Parathyroid adenoma (tissue), 2 donors: ENCODE data around the gene NOL4L.
A peak's percentile ranks its signal among the peaks of the same experiment; 100 is the strongest.

Experiments used
- H2AFZ ChIP-seq: fragments of 300-600 bp; sonication (generic); one replicate; pipeline ENCODE4 v1.7.0; 2017; ENCODE audit warnings: antibody characterized with exemption, mild to moderate bottlenecking
- H3K27ac ChIP-seq: fragments of 300-600 bp; sonication (generic); one replicate; pipeline ENCODE4 v1.7.0; 2017
- H3K27me3 ChIP-seq: fragments of 300-600 bp; sonication (generic); one replicate; pipeline ENCODE4 v1.7.0; 2017; ENCODE audit warnings: low read length; ENCODE audit not compliant: control insufficient read depth, insufficient read depth
- H3K36me3 ChIP-seq: fragments of 300-600 bp; sonication (generic); one replicate; pipeline ENCODE4 v1.7.0; 2017; ENCODE audit warnings: low read length; ENCODE audit not compliant: control insufficient read depth, insufficient read depth
- H3K4me1 ChIP-seq: fragments of 300-600 bp; sonication (generic); one replicate; pipeline ENCODE4 v1.7.0; 2017; ENCODE audit warnings: control low read depth
- H3K4me2 ChIP-seq: fragments of 300-600 bp; sonication (generic); one replicate; pipeline ENCODE4 v1.7.0; 2017; ENCODE audit warnings: low read length
- H3K4me3 ChIP-seq: fragments of 300-600 bp; sonication (generic); one replicate; pipeline ENCODE4 v1.7.0; 2017; ENCODE audit warnings: low read depth, low read length
- H3K79me2 ChIP-seq: fragments of 300-600 bp; sonication (generic); one replicate; pipeline ENCODE4 v1.7.0; 2017; ENCODE audit warnings: control low read depth
- H3K9ac ChIP-seq: fragments of 300-600 bp; sonication (generic); one replicate; pipeline ENCODE4 v1.7.0; 2017; ENCODE audit warnings: mild to moderate bottlenecking
- H3K9me3 ChIP-seq: fragments of 300-600 bp; sonication (generic); one replicate; pipeline ENCODE4 v1.7.0; 2017; ENCODE audit warnings: low read length; ENCODE audit not compliant: control insufficient read depth
- TF ChIP-seq, protein P1 (sequence below): fragments of 300-600 bp; sonication (generic); IDR thresholded peaks from one replicate; pipeline ENCODE4 v1.7.0; 2017; ENCODE audit warnings: antibody characterized with exemption, mild to moderate bottlenecking
- donor health status: primary hyperparathyroidism.

The NOL4L gene

DNA sequence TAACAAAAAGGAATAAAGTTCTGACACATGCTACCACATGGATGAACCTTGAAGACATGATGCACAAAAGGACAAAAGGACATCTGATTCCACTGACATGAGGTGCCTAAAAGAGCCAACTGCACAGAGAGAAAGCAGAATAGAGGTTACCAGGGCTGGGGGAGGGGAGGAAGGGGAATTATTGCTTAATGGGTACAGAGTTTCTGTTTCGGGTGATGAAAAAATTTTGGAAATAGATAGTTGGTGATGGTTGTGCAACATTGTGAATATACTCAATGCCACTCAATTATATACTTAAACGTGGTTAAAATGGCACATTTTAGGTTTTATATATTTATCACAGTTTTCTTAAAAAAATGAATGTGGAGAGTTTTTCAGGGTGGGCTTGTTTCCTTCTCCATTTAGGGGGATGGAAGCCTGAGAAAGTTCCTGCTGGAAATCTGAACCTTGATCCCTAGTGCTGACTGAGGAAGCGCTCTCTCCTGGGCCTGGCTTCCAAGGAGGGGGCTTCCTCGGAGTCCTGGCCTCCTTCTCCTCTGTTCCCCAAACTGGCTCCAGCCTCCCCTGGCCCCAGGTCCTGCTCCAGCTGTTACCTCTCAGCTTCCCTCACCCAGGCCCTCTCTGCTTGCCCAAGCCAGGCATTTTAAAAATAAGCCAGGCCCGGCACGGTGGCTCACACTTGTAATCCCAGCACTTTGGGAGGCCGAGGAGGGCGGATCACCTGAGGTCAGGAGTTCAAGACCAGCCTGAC is 79.2 kb downstream of the NOL4L start:
- Histone ChIP-seq H3K27ac (no peak overlapping the region), H2AFZ (no peak overlapping the region)

DNA sequence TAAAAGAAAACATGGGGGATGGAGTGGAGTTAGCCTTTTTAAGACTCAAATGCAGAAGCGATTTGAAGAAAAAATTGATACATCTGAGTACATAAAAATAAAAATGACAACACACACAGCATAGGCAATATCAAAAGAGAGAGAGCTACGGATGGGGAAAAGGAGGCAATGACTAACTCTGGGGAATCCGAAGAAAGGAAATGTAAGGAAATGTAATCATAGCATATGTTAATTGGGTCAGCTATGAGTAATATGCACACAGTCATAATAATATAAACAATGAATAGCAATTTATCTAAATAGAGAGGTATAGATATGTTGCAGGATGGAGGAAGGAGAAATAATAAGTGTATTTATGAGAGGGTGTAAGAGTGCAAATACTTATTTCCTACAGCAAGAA is 83.4 kb downstream of the NOL4L start:
- no peaks in the 10 kb centered on the region for H3K4me1 ChIP-seq

More for the DNA sequence above, 79.2 kb downstream of the NOL4L start:
- TF ChIP-seq, protein P1, sequence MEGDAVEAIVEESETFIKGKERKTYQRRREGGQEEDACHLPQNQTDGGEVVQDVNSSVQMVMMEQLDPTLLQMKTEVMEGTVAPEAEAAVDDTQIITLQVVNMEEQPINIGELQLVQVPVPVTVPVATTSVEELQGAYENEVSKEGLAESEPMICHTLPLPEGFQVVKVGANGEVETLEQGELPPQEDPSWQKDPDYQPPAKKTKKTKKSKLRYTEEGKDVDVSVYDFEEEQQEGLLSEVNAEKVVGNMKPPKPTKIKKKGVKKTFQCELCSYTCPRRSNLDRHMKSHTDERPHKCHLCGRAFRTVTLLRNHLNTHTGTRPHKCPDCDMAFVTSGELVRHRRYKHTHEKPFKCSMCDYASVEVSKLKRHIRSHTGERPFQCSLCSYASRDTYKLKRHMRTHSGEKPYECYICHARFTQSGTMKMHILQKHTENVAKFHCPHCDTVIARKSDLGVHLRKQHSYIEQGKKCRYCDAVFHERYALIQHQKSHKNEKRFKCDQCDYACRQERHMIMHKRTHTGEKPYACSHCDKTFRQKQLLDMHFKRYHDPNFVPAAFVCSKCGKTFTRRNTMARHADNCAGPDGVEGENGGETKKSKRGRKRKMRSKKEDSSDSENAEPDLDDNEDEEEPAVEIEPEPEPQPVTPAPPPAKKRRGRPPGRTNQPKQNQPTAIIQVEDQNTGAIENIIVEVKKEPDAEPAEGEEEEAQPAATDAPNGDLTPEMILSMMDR: no peak
- no peaks in the 10 kb centered on the region for H3K79me2 ChIP-seq
- H3K9ac ChIP-seq: no peak overlapping the region
- H3K4me1 ChIP-seq: peaks cover 19% of the 10 kb centered on the region
- no peaks in the 10 kb centered on the region for H3K9me3 ChIP-seq
- no peaks in the 10 kb centered on the region for H3K27me3 ChIP-seq
- H3K4me3 ChIP-seq: no peak overlapping the region
- no peak overlapping the region for H3K4me2 ChIP-seq
- H3K36me3 ChIP-seq: no peaks in the 10 kb centered on the region

DNA sequence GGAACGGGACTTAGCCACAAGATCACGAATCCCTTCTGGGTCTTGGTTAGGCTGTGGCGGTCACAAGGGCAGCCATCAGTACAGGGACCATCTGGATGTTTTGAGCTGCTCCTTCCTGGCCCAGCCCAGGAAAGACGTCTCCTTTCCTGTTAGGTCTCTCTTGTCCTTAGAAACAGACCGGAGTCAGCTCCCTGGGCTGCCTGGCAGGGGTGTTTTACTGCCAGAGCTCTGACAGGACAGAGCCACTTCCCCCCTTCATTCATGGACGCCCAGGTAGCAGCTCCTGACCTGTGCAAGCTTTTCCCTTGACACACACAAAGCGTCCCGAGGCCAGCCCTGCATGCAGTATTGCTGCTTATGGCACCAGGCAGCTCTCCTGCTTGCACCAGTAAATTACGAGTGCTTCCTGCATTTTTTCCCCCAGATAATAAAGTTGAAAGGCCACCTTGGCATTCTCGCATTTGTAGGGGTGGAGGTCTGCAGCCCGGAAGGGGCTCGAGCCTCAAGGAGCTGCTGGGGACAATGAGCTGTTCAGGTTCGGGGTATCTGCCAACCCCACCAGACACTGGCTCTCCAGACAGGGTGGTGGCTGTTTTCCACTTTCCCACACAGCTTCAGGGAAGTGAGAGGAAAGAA is 87.4 kb downstream of the NOL4L start:
- Histone ChIP-seq H3K9ac (no peak overlapping the region), H3K36me3 (no peaks in the 10 kb centered on the region), H3K4me2 (no peak overlapping the region), H3K4me3 (no peak overlapping the region), H3K79me2 (peaks cover 24% of the 10 kb centered on the region), H3K27ac (peak overlapping the region; percentile 50), H3K27me3 (no peaks in the 10 kb centered on the region), H3K9me3 (no peaks in the 10 kb centered on the region), H2AFZ (no peak overlapping the region), H3K4me1 (no peaks in the 10 kb centered on the region)
- TF ChIP-seq, protein P1: no peak

More for the DNA sequence above, 83.4 kb downstream of the NOL4L start:
- Histone ChIP-seq H3K27ac (no peak overlapping the region), H3K4me2 (no peak overlapping the region), H3K79me2 (peaks cover 8% of the 10 kb centered on the region), H3K9ac (no peak overlapping the region), H3K4me3 (no peak overlapping the region), H2AFZ (no peak overlapping the region), H3K36me3 (no peaks in the 10 kb centered on the region), H3K9me3 (no peaks in the 10 kb centered on the region), H3K27me3 (no peaks in the 10 kb centered on the region)
- TF ChIP-seq, protein P1: no peak

DNA sequence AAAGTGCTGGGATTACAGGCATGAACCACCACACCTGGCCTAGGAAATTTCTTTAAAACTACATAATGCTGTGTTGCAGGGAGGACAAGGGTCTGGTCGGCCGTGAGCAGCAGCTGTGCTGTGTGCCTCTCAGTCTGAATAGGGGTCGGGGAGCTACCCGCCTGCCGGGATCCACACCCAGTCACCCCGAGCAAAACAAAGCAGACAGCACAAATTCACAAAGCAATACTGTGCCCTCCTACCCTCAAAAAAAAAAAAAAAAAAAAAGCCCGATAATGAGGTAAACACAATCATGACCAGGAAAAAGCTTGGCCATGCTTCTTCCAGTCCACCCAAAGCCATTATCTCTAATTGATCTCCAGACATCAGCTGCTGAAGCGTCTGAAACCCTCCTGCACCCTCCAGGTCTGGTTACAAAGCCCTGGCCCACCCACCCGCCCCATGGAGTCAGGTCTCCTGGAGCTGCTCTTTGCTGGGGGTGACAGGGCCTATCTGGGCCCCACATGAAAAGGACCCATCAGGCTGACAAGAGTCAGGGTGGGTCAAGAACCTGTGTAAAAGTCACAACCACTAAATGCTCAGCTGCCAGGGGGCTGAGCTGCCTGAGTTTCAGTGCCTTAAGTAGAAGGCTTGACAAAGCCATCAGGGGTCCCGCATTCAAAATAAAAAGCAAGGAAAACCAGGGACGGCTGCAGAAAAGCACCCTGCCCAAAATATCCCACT is 88.2 kb downstream of the NOL4L start:
- Histone ChIP-seq H3K27ac (peak overlapping the region; percentile 50), H3K9ac (no peak overlapping the region), H3K4me2 (no peak overlapping the region), H3K4me1 (no peaks in the 10 kb centered on the region), H3K36me3 (no peaks in the 10 kb centered on the region), H3K79me2 (peaks cover 24% of the 10 kb centered on the region), H3K27me3 (no peaks in the 10 kb centered on the region), H3K9me3 (no peaks in the 10 kb centered on the region), H2AFZ (no peak overlapping the region), H3K4me3 (no peak overlapping the region)
- TF ChIP-seq, protein P1: no peak
